Endothelial cell (in vitro differentiated cells): ENCODE measurements around the gene DYNC2H1. TPM values are rescaled to one million over a fixed set of nuclear protein-coding genes. Genes with fewer than 3 reads are reported as not detected.
"Not testable (repeated sequence)": the region's sequence is repeated elsewhere in the genome, so short reads cannot be mapped to it uniquely, and the experiment has no call there.

ENCODE experiments used
- DNase-seq: peaks from one replicate; pipeline ENCODE4 v3.0.0; 2021; ENCODE audit warnings: low spot score
- H3K27ac Mint-ChIP-seq: one replicate; pipeline ENCODE4 v1.8.0; 2021; ENCODE audit warnings: mixed read lengths, inconsistent platforms; ENCODE audit not compliant: unreplicated experiment
- H3K27me3 Mint-ChIP-seq: one replicate; pipeline ENCODE4 v1.8.0; 2021; ENCODE audit warnings: mild to moderate bottlenecking, moderate library complexity, mixed read lengths, inconsistent platforms; ENCODE audit not compliant: unreplicated experiment
- H3K36me3 Mint-ChIP-seq: one replicate; pipeline ENCODE4 v1.8.0; 2021; ENCODE audit warnings: mild to moderate bottlenecking, low read depth, mixed read lengths, inconsistent platforms; ENCODE audit not compliant: unreplicated experiment
- H3K4me1 Mint-ChIP-seq: one replicate; pipeline ENCODE4 v1.8.0; 2021; ENCODE audit warnings: mild to moderate bottlenecking, mixed read lengths, inconsistent platforms; ENCODE audit not compliant: unreplicated experiment
- H3K4me3 Mint-ChIP-seq: one replicate; pipeline ENCODE4 v1.8.0; 2021; ENCODE audit warnings: mild to moderate bottlenecking, mixed read lengths, inconsistent platforms; ENCODE audit not compliant: unreplicated experiment
- H3K9me3 Mint-ChIP-seq: one replicate; pipeline ENCODE4 v1.8.0; 2021; ENCODE audit warnings: mixed read lengths, inconsistent platforms; ENCODE audit not compliant: unreplicated experiment
- CTCF ChIP-seq: fragments of 200-600 bp; sonication (generic); IDR thresholded peaks from one replicate; pipeline ENCODE4 v1.5.0; 2021; ENCODE audit warnings: antibody characterized with exemption; ENCODE audit not compliant: unreplicated experiment
- total RNA-seq: library from RNA; stranded (reverse); fragmentation: NEBNext Ultra II Directional; extraction: Animal tissue kit (Norgen Biotek cat#: 25700); gene quantifications from one replicate; pipeline ENCODE4 v1.2.1, GENCODE V29; 2021; ENCODE audit not compliant: unreplicated experiment

DYNC2H1 gene
- total RNA-seq, 1 donor from 2014 or later = 7.9 TPM

GRCh38 chr11:103114836-103115235 lies 5.6 kb downstream of the DYNC2H1 start:
- Mint-ChIP-seq H3K27ac (no peak overlapping the region), H3K4me3 (no peak overlapping the region), H3K9me3 (no peaks in the 10 kb centered on the region), H3K27me3 (peaks cover 1% of the 10 kb centered on the region), H3K36me3 (peaks cover 4% of the 10 kb centered on the region), H3K4me1 (peaks cover 5% of the 10 kb centered on the region)
- no peak for DNase-seq
- TF ChIP-seq CTCF = no peak

GRCh38 chr11:103125462-103125861 lies 16.2 kb downstream of the DYNC2H1 start:
- Mint-ChIP-seq H3K36me3 (no peaks in the 10 kb centered on the region), H3K27ac (no peak overlapping the region), H3K27me3 (no peaks in the 10 kb centered on the region), H3K4me1 (no peaks in the 10 kb centered on the region), H3K4me3 (no peak overlapping the region), H3K9me3 (no peaks in the 10 kb centered on the region)
- no peak for DNase-seq
- TF ChIP-seq CTCF = no peak

- H3K27ac Mint-ChIP-seq, DNase-seq: not testable (repeated sequence)
Measured at GRCh38 chr11:103141986-103142385, 32.8 kb downstream of the DYNC2H1 start.

GRCh38 chr11:103147627-103148026 lies 38.4 kb downstream of the DYNC2H1 start:
- no peaks in the 10 kb centered on the region for H3K36me3 Mint-ChIP-seq
- DNase-seq = no peak
- no peaks in the 10 kb centered on the region for H3K4me1 Mint-ChIP-seq
- no peaks in the 10 kb centered on the region for H3K27me3 Mint-ChIP-seq
- no peak overlapping the region for H3K4me3 Mint-ChIP-seq
- no peak for TF ChIP-seq CTCF
- no peaks in the 10 kb centered on the region for H3K9me3 Mint-ChIP-seq
- no peak overlapping the region for H3K27ac Mint-ChIP-seq

More at GRCh38 chr11:103141986-103142385, 32.8 kb downstream of the DYNC2H1 start:
- H3K4me1 Mint-ChIP-seq, H3K4me3 Mint-ChIP-seq, H3K27me3 Mint-ChIP-seq, H3K9me3 Mint-ChIP-seq: not testable (repeated sequence)
- H3K36me3 Mint-ChIP-seq = peaks cover 13% of the 10 kb centered on the region

GRCh38 chr11:103157542-103157941 lies 48.3 kb downstream of the DYNC2H1 start:
- no peaks in the 10 kb centered on the region for H3K36me3 Mint-ChIP-seq
- no peaks in the 10 kb centered on the region for H3K4me1 Mint-ChIP-seq
- H3K4me3 Mint-ChIP-seq = no peak overlapping the region
- no peak for DNase-seq
- no peak overlapping the region for H3K27ac Mint-ChIP-seq
- no peak for TF ChIP-seq CTCF
- no peaks in the 10 kb centered on the region for H3K9me3 Mint-ChIP-seq
- H3K27me3 Mint-ChIP-seq = no peaks in the 10 kb centered on the region
